Rectal smooth muscle tissue (tissue), 1 donor: Measurements from ENCODE around the gene PPP2R3C.
"Not testable (repeated sequence)": the region's sequence is repeated elsewhere in the genome, so short reads cannot be mapped to it uniquely, and the experiment has no call there.

Experiments
- H3K27ac ChIP-seq: one replicate; pipeline ENCODE4 v1.7.0; 2013; ENCODE audit warnings: low read depth, low read length, inconsistent platforms
- H3K27me3 ChIP-seq: one replicate; pipeline ENCODE4 v1.7.0; 2013; ENCODE audit warnings: low read length; ENCODE audit not compliant: control insufficient read depth, insufficient read depth
- H3K36me3 ChIP-seq: one replicate; pipeline ENCODE4 v1.7.0; 2013; ENCODE audit warnings: low read length; ENCODE audit not compliant: control insufficient read depth, insufficient read depth
- H3K4me1 ChIP-seq: one replicate; pipeline ENCODE4 v1.7.0; 2013; ENCODE audit warnings: low read length; ENCODE audit not compliant: control insufficient read depth, insufficient read depth
- H3K4me3 ChIP-seq: one replicate; pipeline ENCODE4 v1.7.0; 2013; ENCODE audit warnings: low read length
- H3K9ac ChIP-seq: one replicate; pipeline ENCODE4 v1.7.0; 2013; ENCODE audit warnings: low read length

The PPP2R3C gene

DNA sequence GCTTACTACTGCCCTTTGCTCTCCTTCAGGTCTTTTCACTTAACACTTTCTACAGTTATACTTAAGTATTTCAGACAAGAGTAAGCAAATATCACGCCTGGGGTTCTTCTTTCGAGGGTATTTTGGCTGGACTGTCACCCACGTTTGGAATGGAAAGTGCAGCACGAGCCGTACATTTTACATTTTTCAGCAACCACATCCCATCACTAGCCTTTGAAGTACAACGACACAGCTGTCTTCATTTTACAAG is 76.1 kb downstream of the PPP2R3C start:
- Histone ChIP-seq H3K27ac (peak overlapping the region; percentile 91), H3K9ac (peak overlapping the region; percentile 80), H3K4me1 (peaks cover 2% of the 10 kb centered on the region), H3K27me3 (no peaks in the 10 kb centered on the region), H3K36me3 (no peaks in the 10 kb centered on the region), H3K4me3 (peak overlapping the region; percentile 95)

DNA sequence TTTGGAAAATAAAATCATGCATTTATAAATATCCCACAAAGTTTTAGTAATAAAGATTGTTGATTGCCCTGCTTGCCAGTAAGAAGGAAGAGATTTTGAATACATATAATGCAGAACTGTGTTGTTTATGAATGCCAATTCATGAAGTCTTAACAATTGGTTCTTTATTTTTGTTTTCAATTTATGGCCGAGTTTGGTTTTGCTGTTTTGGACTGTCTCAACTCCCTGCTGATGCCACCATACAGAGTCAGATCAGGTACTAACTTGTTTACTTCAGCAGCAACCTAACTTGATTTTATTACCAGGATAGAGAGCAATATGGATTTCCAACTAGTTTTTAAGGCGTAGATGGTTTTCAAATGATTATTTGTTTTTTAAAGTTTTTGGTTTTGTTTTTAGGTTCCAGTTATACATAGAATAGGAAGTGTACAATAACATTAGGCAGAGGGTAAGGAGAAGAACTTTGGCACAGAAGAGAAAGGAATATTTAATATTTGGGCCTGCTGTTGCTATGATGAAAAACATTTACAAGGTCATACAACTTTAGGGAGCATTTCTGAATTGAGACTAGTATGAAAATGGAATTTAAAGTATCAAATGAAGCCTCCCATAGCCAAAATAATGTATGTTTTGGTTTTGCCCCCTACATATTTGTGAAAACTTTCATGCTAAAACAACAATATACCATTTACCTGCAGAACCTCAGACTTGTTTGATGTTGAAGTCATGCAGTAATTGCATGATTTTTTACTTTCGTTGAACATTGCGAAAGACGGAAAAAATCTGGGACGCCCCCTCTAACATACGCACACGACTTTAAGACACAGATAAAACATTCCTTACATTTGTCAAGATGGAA is 76.6 kb downstream of the PPP2R3C start:
- no peaks in the 10 kb centered on the region for H3K36me3 ChIP-seq
- peak overlapping the region; percentile 91 for H3K27ac ChIP-seq
- H3K4me3 ChIP-seq, result peak overlapping the region; percentile 95
- H3K4me1 ChIP-seq, result peaks cover 2% of the 10 kb centered on the region
- H3K27me3 ChIP-seq, result no peaks in the 10 kb centered on the region
- peak overlapping the region; percentile 80 for H3K9ac ChIP-seq

DNA sequence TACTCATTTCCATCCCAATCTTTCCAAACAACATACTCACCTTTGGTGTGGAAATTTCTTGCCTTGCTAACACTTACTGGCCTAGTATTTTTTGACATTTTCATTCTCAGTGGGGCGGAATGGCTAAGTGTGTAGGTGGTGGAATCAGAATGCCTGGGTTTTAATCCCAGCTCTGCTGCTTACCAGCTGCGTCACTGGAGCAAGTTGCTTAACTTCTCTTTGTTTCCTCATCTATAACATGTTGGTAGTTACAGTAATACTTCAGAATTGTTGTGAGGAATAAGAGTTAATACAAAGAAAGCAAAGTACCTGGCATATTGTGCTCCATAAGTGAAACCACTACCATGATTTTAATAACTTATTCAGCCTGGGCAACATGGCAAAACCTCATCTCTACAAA is 78.7 kb downstream of the PPP2R3C start:
- Histone ChIP-seq H3K4me1 (peaks cover 2% of the 10 kb centered on the region), H3K27ac (no peak overlapping the region), H3K36me3 (no peaks in the 10 kb centered on the region), H3K9ac (no peak overlapping the region), H3K27me3 (no peaks in the 10 kb centered on the region), H3K4me3 (no peak overlapping the region)

DNA sequence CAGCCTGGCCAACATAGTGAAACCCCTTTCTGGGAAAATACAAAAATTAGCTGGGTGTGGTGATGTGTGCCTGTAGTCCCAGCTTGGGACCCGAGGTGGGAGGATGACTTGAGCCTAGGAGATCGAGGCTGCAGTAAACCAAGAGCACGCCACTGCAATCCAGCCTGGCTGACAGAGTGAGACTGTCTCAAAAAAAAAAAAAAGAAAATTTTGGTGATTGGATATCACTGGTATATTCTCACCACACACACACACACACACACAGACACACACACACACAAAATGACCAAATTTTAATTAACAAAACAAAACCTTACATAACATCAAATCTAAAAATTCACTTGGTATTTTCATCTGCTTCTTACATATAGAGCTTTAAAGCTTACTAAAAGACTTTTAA is 79.2 kb downstream of the PPP2R3C start:
- Histone ChIP-seq H3K27me3 (no peaks in the 10 kb centered on the region), H3K9ac (no peak overlapping the region), H3K36me3 (no peaks in the 10 kb centered on the region), H3K4me3 (no peak overlapping the region), H3K27ac (no peak overlapping the region), H3K4me1 (no peaks in the 10 kb centered on the region)

DNA sequence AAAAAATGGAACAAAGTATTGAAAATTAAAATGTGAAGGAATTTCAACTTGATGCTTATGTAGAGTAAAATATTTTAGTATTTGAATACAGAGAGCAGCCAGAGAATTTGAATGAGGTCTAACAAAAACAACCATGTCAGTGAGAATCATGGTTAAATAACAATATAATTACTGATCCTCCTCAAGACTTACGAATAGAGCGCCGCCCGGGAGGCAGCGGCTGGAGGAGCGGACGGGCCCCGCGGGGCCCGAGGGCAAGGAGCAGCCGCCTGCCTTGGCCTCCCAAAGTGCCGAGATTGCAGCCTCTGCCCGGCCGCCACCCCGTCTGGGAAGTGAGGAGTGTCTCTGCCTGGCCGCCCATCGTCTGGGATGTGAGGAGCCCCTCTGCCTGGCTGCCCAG is 83.5 kb downstream of the PPP2R3C start:
- not testable (repeated sequence) for H3K27me3 ChIP-seq, H3K4me1 ChIP-seq, H3K36me3 ChIP-seq, H3K27ac ChIP-seq, H3K9ac ChIP-seq, H3K4me3 ChIP-seq
